SKM-1 treated with dmso at 0.1 percent for 144 hours (cell line): ENCODE results near the gene FASLG.
"Not testable (repeated sequence)": the region's sequence is repeated elsewhere in the genome, so short reads cannot be mapped to it uniquely, and the experiment has no call there.

Experiments used
- DNase-seq: peaks from one replicate; lab custom pipeline; 2025; ENCODE audit not compliant: unreplicated experiment; lab: John Stamatoyannopoulos, UW

FASLG gene

GRCh38 chr1:172680733-172681275 is 21.9 kb downstream of the FASLG start:
- no peak for DNase-seq

GRCh38 chr1:172682812-172683211 is 23.9 kb downstream of the FASLG start:
- DNase-seq = no peak

DNA sequence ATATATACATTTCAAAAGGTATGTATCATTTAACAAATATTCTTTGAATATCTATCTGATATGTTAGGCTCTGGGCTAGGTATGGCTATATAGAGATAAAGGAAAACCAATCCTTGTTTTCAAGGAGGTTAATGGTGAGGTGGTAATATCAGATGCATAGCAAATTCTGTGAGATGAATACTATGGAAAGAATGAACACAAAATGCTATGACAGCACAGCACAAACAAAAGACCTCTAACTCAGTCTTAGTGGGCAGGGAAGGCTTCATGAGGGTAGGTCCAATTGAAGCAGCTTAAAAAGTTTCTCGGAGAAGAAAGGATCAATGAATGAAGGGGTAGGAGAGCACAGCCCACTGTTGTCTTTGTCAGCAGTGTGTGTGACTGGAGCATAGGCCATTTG is 27.2 kb downstream of the FASLG start:
- no peak for DNase-seq

DNA sequence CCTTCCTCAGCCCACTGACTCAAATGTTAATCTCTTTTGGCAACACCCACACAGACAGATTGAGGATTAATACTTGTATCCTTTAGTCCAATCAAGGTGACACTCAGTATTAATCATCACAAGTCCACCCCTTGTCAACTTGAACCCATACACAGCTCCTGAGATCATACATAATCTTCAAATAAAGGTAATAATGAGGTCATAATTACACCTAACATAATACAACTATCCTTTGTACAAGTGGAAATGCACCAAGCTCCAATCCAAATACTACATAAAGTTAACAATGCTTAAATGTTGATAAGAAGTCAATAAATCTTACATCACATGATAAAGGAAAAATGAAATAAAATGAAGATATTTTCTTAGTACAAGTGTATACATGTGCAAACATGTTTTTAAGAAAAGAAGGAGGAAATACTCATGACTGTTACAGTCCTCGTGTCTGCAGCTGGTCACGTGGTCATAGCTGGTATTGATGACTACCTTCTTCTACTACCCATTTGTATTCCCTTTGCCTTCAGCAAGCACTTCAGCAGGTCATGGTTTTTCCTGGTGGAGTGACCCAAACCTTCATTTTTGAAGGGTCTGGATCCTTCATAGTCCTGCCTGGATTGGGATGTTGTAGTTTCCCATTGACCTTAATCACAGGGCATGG is 29.7 kb downstream of the FASLG start:
- DNase-seq = not testable (repeated sequence)

GRCh38 chr1:172690925-172691324 is 32.0 kb downstream of the FASLG start:
- not testable (repeated sequence) for DNase-seq

GRCh38 chr1:172697534-172698002 is 38.7 kb downstream of the FASLG start:
- peak; percentile 39 for DNase-seq

- DNase-seq = no peak
Measured at GRCh38 chr1:172698224-172698623, 39.3 kb downstream of the FASLG start.

DNA sequence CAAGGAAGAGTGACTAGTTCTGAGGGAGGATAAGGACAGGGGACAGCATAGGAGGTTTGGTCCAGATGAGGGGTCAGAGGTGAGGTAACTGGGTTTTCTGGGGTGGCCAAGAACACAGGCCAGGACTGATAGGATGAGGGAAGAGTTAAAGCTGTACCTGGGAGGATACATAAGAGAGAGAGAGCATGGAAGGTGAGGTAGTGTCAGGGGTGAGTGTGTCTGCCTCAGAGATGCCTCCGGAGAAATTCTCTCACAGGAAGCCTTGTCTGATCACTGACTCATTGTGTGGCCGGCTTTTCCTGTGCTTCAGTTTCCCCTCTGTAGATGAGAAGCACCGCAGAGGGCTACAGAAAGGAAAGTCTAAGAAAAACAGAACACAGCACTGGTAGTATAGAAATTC is 40.2 kb downstream of the FASLG start:
- peak; percentile 41 for DNase-seq

GRCh38 chr1:172699695-172700227 is 40.9 kb downstream of the FASLG start:
- DNase-seq = no peak

GRCh38 chr1:172700556-172700955 is 41.7 kb downstream of the FASLG start:
- no peak for DNase-seq

- DNase-seq = no peak
Measured at GRCh38 chr1:172704001-172704400, 45.1 kb downstream of the FASLG start.

DNA sequence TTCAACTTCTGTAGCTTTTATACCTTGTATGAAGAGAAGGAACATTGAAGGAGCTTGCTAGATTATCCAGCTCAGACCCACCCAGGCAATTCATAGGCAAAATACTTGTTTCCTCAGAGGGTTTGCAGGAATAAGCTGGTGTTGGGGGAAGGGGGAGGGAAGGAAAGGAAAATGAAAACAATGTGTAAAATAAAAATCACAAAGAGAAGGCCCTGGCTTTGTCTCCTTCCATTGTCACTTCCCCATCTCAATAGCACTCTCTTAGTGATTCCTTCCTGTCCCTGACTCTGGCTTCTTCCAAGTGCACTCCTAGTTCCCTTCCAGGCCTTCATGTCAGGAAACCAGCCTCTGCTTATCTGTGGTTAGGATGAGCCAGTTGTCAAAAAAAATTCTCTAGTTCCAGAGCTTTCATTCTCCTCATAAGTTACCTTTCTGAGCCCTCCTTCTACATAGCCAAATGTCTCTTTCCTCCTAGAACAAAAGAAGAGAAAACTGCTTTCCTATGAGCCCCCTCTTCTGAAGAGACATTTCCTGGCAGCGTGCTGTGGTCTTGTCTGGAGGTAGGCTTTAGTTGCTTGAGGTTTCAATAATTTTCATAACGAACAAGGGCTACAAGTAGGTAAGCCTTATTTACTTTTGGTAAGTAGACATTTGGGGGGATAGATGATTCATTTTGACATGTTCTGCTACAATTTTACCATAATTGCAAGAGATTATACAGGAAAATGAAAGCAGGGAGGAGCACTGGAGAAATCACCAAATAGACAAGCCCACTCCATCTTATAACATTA is 45.7 kb downstream of the FASLG start:
- DNase-seq = no peak

DNA sequence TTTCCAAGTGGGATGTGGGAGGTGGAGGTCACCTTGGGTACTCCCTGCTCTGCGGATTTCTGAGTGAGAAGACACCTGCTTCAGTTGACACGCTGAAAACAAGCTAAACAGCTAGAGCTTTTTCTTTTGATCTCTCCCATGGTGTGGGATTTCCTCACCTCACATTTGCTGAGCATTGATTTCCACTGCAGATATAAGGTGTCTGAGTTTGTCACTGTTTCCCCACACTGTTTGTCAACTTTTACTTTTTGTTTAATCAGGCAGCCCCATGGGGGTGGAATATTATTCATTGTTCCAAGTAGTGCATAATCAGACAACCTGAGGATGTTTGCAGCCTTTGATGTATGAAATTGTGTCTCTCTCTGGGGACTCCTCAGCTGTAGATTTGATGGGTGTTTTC is 49.5 kb downstream of the FASLG start:
- no peak for DNase-seq

DNA sequence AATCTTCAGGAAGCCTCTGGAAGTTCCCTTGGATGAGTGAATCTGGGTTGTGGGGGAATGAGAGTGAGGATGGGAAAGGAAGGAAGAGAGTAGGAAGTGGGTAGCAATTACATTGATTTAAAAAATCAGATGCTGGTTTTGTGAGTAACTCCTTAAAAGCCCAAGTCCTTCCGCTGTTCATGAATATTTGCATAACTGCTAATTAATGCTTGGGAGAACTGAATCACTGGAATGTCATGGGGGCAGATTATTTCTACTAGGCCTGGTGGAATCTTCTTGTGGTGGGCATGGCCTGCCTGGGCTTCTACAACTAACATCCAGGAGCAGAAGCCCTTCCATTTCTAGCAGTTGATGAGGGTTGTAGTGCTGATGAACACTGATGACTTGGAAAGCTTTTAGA is 52.7 kb downstream of the FASLG start:
- DNase-seq = no peak

- DNase-seq = no peak
Measured at GRCh38 chr1:172713466-172713865, 54.6 kb downstream of the FASLG start.
